HG03378 (cell line): ENCODE results near the gene EPHA10.

Source experiments
- ATAC-seq: cut with Tn5 transposase; IDR thresholded peaks from one replicate; pipeline ENCODE4 v1.9.1; 2021; ENCODE audit warnings: mild to moderate bottlenecking, moderate library complexity; ENCODE audit not compliant: unreplicated experiment

Gene EPHA10

DNA sequence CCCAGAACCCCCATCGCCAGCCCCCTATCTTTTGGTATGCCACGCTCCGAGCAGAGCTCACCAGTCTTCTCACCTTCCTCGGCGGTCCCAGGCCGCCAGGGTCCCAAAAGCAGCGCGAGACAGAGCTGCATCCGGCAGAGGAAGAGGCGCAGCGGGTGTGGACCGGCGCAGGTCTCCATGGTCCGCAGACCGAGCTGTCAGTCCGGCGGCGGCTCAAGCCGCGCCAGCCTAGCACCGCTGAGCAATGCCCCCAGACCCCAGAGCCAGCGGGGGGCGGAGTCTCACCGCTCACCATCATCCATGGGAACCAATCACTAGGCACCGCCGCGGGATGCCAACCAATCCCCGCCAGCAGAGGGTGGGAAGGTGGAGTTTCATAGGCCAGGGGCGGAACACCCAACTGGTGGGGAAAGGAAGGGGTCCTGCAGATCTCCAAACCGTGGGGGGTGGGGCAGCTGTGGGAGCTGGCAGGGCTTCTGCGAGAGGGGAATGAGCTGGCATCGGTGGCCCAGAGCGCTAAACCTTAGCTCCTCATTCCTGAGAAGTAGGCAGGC lies at the start of gene EPHA10:
Gene EPHA10 (minus strand): TSS at position 233 of the 554 bp plus-strand sequence. CDS start 54 bp downstream, at position 179.
- no peak for ATAC-seq

DNA sequence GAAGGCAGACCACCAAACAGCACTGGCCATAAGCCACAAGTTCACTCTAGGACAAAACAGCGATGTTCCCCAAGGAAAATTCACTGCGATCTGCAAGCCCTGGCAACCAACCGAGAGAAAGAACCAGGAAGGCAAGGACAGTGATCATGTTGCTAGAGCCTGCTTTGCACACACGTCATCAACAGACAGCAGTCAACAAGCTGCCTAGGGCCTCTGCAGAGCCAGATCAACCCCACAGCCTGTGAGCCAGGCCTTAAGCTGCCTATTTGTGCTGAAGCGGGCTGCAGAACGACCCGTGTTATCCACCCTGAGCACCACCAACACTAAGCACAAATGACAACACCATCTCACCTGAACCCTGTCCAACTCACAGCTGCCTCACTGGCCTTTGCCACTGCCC lies 49.3 kb upstream of the EPHA10 start:
- ATAC-seq, result no peak

- ATAC-seq, result no peak
Observed at GRCh38 chr1:37813529-37814145, 48.7 kb upstream of the EPHA10 start.

DNA sequence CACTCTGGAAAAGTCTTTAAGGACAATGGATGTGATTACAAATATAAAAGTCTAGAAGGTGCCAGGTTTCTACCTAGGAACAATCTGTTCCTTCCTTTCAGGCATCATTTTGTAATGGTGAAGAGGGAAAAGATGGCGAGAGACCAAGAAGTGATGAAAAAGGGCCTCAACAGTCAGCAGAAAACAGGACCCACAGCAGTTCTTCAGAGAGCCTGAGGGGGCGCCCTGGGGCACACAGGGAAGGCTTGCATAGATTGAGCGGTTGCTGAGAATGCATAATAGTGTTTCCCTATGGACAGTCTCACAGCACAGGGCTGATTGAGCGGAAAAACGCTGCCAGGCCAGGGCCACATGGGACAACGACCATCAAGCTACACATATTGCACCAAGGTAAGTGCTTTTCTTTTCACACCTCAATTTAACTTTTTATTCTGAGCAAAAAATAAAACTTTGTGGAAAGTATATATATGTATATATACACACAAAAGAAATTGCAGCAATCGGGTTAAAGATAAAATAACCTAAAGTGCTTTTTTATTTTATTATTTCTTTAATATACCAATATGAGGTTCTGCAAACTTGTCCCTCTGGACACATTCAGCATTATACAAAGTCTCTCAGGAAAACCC lies 46.2 kb upstream of the EPHA10 start:
- ATAC-seq, result no peak

DNA sequence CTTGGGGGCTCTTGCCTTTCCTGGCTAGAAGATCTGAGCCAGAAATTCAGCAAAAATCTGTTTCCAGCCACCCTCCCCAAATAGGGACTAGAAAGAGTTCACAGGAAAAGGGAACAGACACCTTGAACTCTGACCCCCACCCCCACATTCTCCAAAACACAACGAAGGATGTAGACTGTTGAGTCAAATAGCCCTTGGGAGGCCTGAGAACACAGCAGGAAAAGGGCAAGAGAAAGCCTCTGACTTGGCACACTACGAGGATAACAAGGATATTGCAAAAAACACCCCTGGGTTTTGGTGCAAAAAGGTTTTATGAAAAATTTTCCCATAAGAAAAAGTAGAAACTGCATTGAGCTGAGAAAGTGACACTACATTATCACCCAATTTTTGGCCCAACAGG lies 45.0 kb upstream of the EPHA10 start:
- ATAC-seq, result no peak

DNA sequence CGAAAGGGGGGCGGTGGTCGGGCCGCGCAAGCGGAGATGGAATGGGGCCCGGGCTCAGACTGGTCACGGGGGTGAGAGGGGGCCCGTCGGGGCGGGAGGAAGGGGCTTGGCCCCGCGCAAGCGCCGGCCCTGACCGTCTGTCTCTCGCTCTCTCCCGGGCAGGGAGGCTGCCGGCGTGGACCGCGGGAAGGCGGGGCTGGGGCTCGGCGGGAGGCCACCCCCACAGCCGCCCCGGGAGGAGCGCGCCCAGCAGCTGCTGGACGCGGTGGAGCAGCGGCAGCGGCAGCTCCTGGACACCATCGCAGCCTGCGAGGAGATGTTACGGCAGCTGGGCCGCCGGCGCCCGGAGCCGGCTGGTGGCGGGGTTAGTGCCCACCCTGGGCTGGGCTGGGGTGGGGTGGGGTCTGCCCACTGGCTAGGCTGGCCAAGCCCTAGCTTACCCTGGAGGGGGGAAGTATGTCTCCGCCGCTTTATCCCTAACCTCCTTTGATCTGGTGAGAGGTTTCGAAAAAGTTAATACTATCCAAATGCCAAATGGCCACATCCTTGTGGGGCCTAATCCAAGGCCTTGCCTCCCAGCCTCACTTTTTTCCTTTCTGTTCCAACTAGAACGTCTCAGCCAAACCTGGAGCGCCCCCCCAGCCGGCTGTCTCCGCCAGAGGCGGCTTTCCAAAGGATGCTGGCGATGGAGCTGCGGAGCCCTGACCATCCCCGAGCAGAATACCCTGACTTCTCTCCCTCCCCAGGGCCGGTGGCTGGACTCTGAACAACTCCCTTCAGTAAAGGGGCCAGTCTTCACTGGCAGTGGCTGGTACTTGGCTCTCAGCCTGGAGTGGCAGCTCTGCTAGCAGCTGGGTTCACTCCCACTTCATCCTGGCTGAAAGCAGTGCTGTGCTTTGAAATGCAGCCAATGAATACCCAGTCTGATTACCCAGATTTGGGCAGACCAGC lies 43.7 kb upstream of the EPHA10 start:
- peak; percentile 25 for ATAC-seq

DNA sequence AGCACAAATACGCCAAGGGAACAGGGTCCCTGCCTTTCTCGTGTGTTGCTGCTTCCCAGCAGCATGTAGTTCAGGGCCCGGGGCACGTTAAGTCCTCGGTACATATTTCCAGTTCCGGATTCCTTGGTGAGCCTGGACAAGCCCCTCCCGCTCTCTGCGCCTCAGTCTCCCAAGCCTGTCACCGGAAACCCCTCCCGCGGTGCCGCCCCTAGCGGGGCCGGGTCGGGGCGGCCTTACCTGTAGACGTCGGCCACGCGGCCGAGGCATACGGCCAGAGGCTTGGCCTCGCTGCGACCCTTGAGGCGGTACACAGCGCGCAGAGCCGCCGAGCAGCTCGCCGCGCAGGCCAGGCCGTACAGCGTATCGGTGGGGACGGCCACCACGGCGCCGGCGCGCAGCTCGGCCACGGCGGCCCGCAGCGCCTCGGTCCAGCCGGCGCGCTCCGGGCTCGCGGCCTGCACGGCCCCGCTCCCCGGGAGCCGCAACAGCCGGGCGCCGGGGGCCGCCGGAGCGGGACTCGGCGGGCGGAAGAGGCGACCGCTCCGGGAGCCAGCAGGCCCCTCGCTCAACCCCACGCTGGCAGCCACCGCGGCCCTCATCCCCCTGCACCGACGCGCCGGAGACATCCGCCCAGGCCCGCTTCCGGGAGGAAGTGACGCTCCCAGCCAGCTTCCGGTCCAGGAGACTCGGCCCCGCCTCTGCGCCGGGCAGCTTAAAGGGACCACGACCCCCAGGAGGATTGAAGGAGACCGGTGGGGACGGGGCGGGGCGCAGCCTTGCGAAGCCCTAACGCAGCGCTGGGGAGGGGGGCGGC lies 42.8 kb upstream of the EPHA10 start, which contains the start of the genes C1orf122 and YRDC:
Gene C1orf122 (plus strand): TSS at position 236 of the 814 bp plus-strand sequence. CDS start 615 bp downstream, outside the sequence.
Gene YRDC (minus strand): TSS at position 654 of the 814 bp plus-strand sequence. CDS start 28 bp downstream, at position 626.
- ATAC-seq, result peak; percentile 53

DNA sequence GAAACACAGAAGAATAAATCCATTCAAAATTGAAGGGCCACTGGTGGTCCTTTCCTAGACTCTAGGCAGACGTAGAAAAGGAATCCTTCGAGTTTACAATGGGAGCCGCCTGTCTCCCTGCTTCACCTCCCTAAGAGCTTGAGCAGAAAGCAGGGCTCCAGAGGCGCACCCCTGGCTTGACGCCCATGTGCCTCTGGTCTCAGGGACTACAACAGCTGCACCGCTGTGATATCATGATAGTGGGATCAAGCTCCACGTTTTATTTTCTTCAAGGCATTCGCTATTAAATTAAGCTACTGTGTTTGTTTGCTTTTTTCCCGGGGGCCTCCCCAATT lies 42.3 kb upstream of the EPHA10 start:
- ATAC-seq, result no peak

DNA sequence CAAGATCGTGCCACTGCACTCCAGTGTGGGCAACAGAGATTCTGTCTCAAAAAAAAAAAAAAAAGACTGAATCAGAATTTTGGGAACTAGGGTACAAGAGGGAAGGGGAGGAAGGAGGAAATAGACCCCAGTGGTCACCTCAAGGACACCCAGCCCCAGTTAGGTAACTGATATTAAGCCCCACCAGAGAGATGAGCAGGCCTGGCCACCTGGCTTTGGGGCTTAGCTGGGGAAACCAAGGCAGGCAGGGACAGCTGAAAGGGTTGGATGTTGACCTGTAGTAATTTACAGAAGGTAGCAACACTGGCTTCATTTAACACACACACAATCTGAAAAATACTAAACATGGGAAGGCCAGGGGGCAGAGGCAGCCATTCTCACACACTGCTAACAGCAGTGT lies 37.5 kb upstream of the EPHA10 start:
- no peak for ATAC-seq

DNA sequence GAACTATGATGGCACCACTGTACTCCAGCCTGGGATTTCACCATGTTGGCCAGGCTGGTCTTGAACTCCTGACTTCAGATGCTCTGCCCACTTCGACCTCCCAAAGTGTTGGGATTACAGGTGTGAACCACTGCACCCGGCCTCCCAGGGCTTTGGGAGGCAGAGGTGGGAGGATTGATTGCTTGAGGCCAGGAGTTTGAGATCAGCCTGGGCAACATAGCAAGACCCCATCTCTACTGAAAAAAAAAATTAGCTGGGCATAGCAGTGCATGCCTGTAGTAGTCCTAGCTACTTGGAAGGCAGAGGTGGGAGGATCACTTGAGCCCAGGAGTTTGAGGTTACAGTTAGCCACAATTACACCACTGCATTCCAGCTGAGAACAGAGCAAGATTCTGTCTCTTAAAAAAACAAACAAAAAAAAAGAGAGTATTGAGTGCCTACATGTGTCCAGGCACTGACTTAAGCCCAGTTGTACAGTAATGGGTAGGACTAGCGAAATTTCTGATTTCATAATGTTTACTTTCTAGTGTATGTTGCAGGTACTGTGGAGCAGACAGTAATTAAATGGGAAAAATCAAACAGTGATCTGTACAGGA lies 32.9 kb upstream of the EPHA10 start:
- ATAC-seq, result no peak

DNA sequence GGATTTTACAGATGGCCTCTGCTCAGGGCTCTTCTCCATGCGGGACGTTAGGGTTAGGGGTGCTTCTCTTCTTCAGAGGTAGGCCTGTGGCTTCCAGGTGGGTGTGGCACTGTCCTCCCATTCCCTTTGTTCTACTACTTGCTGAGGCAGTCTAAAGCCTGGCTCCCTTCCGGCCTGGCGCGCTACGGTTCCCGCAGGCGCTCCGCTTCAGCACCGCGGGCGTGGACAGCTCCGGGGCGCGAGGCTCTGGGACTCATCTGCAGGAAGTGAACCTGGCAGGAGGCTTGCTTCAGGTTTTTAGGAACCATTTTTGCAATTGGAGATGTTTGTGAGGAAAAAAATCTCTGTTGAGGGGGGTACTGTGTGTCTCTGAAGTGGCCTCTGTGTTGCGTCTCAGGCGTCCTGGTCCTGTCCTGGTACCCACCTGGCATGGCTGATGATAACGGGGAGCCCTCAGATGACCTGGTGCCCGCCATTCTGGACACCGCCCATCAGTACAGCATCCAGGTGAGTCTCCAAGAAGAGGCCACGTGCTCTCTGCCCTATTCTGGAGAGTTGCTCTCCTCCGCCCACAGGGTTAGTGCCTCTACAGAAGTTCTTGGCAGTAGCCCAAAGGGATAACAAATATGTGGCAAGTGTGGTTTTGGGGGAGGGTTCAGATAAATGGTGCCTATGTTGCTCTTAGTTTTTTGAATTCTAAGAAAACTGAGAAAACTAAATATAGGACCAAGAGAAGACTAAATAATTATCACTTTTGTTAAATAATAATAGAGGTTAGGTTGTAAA lies 30.6 kb upstream of the EPHA10 start:
- no peak for ATAC-seq

DNA sequence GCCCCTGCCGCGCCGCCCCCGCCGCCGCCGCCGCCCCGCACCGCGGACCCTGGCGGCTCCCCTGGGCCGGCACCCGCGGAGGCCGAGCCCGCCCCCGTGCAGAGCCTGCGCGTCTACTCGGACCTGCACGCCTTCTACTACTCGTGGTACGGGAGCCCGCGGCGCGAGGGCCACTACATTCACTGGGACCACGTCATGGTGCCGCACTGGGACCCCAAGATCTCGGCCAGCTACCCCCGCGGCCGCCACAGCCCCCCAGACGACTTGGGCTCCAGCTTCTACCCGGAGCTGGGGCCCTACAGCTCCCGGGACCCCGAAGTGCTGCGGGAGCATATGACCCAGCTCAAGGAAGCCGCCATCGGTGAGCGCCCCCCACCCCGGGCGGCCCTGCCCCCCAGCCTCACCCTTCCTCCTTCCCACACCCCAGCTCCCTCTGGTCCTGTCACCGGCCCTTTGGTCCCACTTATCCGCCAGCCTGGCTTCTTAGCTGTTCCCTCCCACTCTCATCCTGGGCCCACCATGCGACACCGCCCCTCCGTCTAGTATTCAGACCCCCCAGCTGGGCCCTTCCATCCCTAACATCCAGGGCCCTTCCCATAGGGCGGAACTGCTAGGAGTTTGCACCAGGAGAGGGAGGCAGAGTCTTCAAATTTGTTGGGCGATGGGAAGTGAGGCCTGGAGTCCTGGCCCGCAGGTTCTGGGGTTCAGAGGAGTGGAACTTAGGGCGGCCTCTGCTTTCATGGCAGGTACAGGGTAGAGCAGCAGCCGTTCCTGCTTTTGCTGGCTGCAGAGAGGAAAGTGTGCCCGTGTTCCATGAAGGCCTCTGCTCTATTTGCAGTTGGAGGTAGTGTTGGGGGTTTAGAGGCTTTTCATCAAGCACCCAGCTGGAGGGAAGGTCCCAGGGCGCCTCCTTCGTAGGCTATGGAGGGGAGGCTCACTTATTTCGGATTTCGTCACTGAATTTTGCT lies 29.7 kb upstream of the EPHA10 start:
- ATAC-seq, result no peak

GRCh38 chr1:37793773-37794371 lies 29.0 kb upstream of the EPHA10 start, which contains the start of gene MANEAL:
MANEAL (plus strand) TSS chr1:37793847; CDS start chr1:37794183, 336 bp downstream.
- ATAC-seq, result no peak

- no peak for ATAC-seq
Observed at GRCh38 chr1:37792943-37793686, 28.2 kb upstream of the EPHA10 start.

DNA sequence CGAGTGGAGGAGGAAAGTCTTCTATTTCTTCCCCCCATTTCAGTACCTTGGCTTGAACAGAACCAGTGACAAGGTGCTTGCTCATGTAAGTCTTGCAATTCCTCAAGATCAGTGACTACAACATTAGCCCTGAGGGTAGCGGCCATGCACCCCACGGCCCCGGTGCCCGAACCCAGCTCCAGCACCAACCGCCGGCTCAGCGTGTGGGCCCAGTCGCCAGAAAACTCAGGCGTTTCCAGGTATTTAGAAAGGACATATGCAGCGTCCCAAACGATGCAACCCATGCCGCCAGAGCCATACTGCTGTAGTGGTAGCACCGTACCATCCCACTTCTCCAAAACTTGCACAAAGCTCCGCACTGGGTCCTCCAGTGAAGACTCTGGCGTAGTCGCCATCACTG lies 17.6 kb upstream of the EPHA10 start:
- no peak for ATAC-seq

DNA sequence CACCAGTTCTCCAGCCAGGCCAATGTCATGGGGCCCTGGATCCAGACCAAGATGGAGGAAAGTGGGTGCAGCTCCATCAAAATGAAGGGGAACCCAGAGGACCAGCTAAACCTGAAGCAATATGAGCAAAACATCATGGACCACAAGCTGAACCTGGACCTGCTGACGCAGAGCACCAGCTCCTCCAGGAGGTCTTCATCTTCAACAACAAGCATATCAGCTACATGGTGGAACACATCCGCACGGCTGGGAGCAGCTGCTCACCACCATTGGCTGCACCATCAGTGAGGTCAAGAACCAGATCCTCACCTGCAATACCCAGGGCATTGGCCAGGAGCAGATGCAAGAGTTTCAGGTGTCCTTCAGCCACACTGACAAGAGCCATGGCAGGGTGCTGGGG lies 13.7 kb upstream of the EPHA10 start:
- no peak for ATAC-seq

DNA sequence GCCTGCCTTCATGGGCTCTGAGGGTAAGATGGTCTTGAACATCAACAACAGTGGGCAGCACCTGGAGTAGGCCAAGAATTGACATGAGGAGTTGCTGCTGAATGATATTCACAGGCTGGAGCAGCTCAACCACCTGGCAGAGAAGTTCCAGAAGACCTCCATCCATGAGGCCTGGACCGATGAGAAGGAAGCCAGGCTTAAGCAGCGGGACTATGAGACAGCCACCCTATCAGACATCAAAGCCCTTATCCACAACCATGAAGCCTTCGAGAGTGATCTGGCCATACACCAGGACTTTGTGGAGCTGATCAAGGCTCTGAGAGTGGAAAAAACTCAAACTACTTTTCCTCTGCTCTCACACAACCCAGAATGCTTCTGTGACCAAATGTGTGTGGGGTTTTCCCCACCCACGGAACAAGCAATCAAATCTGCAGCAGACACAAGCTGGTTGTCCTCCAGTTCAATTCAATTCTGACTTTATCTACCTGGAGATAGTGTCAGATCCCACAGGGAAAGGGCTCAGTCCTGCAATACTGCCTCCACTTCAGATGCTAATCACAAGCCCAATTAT lies 12.1 kb upstream of the EPHA10 start:
- no peak for ATAC-seq
